Left hindlimb (tissue), 1 donor: ENCODE measurements around the gene STX2.
"Not testable (repeated sequence)": the region's sequence is repeated elsewhere in the genome, so short reads cannot be mapped to it uniquely, and the experiment has no call there.

Experiments
- DNase-seq: peaks from one replicate; pipeline ENCODE4 v3.0.0-alpha.2; 2018

The STX2 gene

GRCh38 chr12:130761537-130762318, 77.3 kb downstream of the STX2 start:
- peak; percentile 58 for DNase-seq

GRCh38 chr12:130754234-130754901, 84.7 kb downstream of the STX2 start:
- no peak for DNase-seq

DNA sequence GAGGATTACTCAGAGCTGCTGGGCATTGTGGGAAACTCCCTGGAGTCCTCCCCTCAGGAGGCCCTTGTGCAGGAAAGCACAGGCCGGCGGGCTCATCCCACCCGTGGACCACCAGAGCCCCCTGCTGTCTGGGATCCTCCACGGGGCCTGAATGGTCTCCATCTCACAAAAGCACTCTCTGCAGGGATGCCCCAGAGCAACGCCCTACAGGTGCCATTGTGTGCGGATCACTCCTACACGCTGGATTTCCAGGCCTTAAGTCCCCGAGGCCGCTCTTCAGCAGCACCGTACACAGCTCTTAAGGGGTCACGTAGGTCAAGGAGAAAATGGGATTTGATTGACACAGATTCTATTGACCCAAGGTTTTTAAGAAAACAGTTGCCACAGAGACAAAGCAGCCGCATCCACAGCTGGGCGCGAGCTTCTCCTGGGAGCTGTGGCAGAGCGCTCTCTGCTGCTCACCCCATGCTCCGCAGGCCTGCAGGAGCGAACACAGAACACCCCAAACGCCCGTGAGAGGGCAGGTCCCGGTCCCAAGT, 86.3 kb downstream of the STX2 start:
- DNase-seq: no peak

GRCh38 chr12:130752037-130752436, 87.0 kb downstream of the STX2 start:
- not testable (repeated sequence) for DNase-seq

GRCh38 chr12:130748786-130749185, 90.3 kb downstream of the STX2 start:
- no peak for DNase-seq

DNA sequence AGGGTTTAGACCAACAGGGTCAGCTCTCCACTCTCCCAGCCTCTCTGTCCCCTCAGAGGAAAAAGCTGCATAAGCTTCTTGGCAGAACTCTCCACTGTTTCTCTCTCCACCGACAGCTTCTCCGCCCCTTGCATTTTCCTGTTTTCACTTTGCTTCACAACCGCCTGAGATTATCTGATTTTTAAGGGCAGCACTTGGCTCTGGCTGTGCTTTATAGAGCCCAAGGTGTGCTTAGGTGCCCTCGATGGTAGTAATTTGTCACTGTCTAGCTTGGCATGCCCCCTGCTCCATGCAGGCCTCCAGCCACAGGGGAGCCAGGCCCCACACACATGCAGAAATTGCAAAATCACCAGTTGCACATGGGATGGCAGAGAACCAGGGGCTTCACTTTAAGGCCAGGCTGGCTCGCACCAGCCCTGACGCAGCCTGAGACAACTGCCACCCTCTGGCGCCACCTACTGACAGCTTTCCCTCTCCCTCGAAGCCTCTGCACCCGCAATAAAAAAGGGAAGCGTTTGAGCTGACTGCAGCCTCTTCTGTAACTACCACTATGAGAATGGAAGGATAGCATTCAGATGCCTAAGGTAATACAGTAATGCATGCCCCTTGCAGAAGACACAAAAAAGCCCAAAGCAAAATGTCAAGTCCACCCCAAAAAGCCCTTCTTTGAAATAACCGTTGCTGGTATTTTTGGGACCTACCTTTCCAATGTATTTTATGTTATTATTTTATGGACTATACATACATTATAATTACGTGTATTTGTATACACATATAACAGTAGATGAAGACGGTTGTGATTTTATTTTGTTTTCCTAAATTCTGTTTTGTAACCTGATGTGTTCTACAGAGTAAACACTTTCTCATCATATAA, 90.9 kb downstream of the STX2 start:
- peak; percentile 81 for DNase-seq

GRCh38 chr12:130746546-130746945, 92.5 kb downstream of the STX2 start:
- DNase-seq: no peak

- no peak for DNase-seq
Measured at GRCh38 chr12:130745921-130746320, 93.1 kb downstream of the STX2 start.

- no peak for DNase-seq
Measured at GRCh38 chr12:130744274-130744673, 94.8 kb downstream of the STX2 start.

DNA sequence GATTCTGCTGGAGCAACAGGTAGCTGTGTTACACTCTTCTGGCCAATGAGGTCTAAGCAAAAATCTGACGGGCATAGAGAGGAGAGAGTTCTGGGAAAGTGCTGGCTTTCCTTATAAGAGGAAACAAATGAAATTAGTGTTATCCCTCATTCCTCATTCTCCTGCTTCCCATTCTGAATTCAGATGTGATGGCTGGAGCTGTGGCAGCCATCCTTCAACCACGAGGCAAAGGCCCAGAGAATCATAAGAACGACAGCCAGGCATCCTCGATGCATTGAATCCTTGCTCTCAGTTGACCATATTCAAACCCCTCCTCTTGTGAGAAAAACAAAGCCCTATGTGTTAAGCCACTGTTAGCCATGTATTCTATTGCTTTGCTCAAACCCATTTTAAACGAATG, 95.4 kb downstream of the STX2 start:
- DNase-seq: no peak

DNA sequence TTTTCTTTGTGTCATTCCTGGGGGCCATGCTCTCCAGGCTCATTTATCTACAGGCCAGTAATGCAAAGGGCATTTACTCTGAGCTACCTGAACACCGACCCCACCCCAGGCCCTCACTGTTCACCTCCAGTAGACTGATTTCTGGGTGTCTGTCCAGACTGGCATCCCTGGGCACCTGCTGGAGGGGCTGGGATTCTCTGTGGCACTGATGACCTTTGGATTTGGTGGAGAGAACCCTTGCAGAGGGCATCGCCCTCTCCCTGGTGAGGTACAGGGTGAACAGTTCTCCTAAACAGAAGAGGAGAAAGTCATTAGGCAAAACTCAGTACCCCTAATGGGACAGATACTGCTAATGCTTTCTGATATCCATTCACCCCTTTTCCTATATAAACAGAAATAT, 95.9 kb downstream of the STX2 start:
- no peak for DNase-seq

GRCh38 chr12:130742716-130743115, 96.3 kb downstream of the STX2 start:
- DNase-seq: no peak

- no peak for DNase-seq
Measured at GRCh38 chr12:130742112-130742511, 96.9 kb downstream of the STX2 start.
